KMS-11 (cell line): Measurements from ENCODE around the gene GRAP2.
A peak's percentile ranks its signal among the peaks of the same experiment; 100 is the strongest.

Source experiments
- H2AFZ ChIP-seq: fragments of 200-600 bp; sonication (generic); 2 replicates; pipeline ENCODE4 v1.6.1; 2016; ENCODE audit warnings: antibody characterized with exemption, mixed run types, low read depth
- H3K27ac ChIP-seq: fragments of 200-600 bp; sonication (generic); 2 replicates; pipeline ENCODE4 v1.6.1; 2016; ENCODE audit warnings: mild to moderate bottlenecking, mixed run types
- H3K27me3 ChIP-seq: fragments of 200-600 bp; sonication (generic); 2 replicates; pipeline ENCODE4 v1.6.1; 2017; ENCODE audit warnings: mild to moderate bottlenecking, low read depth, mixed run types, moderate library complexity; ENCODE audit not compliant: insufficient read depth
- H3K36me3 ChIP-seq: fragments of 200-600 bp; sonication (generic); 2 replicates; pipeline ENCODE4 v1.6.1; 2017; ENCODE audit warnings: mild to moderate bottlenecking, mixed run types; ENCODE audit not compliant: insufficient read depth
- H3K4me1 ChIP-seq: fragments of 200-600 bp; sonication (generic); 2 replicates; pipeline ENCODE4 v1.6.1; 2016; ENCODE audit warnings: mild to moderate bottlenecking, low read depth, mixed run types; ENCODE audit not compliant: poor library complexity, severe bottlenecking
- H3K4me2 ChIP-seq: fragments of 200-600 bp; sonication (generic); 2 replicates; pipeline ENCODE4 v1.7.0; 2016; ENCODE audit warnings: mild to moderate bottlenecking, mixed run types
- H3K4me3 ChIP-seq: fragments of 200-600 bp; sonication (generic); IDR thresholded peaks from 2 replicates; pipeline ENCODE4 v1.6.1; 2017; ENCODE audit warnings: low read depth, low read length, mixed read lengths; ENCODE audit not compliant: insufficient read depth
- H3K79me2 ChIP-seq: fragments of 200-600 bp; sonication (generic); 2 replicates; pipeline ENCODE4 v1.6.1; 2016; ENCODE audit warnings: low read depth, mixed run types; ENCODE audit not compliant: insufficient read depth
- H3K9ac ChIP-seq: fragments of 200-600 bp; sonication (generic); 2 replicates; pipeline ENCODE4 v1.6.1; 2016; ENCODE audit warnings: mild to moderate bottlenecking, mixed run types
- H4K20me1 ChIP-seq: fragments of 200-600 bp; sonication (generic); 2 replicates; pipeline ENCODE4 v1.6.1; 2016; ENCODE audit warnings: mild to moderate bottlenecking, mixed run types; ENCODE audit not compliant: insufficient read depth
- CTCF ChIP-seq: fragments of 200-600 bp; sonication (generic); conservative IDR thresholded peaks from 2 replicates; pipeline ENCODE4 v1.6.1; 2017; ENCODE audit warnings: low read depth, mild to moderate bottlenecking, antibody characterized with exemption, low read length, moderate library complexity, mixed read lengths

GRAP2 gene

DNA sequence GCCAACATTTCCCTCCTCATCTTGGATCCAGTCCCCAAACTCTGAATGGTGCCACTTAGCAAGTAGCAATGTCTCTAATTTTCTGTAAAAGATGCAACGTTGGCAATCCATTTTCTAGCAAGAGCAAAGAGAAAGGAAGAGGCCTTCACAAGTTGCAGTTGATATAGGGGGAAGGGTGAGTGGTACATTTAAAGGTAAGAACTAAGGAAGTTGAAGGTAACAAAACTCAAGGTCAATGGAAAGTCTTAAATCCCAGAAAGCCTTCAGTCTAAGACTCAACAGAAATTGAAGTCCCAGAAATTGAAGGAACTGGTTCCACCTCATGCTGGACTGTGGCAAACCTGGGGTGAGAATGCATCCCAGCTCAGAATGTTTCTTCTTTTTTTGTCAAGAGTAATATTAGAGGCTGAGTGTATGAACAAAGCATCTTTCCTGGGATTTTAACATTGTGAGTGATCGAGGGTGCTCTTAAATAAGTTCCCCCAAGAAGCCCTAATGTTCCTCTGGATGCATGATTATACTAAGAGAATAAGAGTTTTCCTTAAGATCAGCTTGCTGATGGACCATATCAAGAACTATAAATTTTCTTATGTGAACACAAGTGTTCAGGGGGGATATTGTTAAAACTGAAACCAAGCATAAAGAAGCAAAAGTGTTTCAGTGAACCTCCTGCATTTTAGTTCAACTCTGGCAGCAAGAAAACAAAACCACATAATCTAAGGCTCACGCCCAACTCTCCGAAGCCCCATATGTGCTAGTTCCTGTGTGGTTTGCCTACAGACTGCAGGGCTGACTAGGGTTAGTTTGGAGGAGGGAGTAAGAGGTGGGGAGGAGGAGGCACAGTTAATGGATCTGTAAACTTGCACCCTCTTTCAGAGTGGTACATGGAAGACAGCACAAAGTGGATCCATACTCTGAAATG lies at the start of gene GRAP2:
GRAP2 (plus strand) TSS at position 779 of the 922 bp plus-strand sequence. CDS start 46,023 bp downstream, outside the sequence.
- Histone ChIP-seq H3K4me3 (no peak within 1 kb of the TSS), H4K20me1 (no peaks in the 10 kb centered on the region), H3K9ac (no peak within 1 kb of the TSS), H3K4me1 (peaks cover 18% of the 10 kb centered on the region), H3K27ac (no peak within 1 kb of the TSS), H3K79me2 (no peaks in the 10 kb centered on the region), H3K4me2 (peak within 1 kb of the TSS; percentile 26; the same call in 1 of the 2 replicates), H2AFZ (no peak within 1 kb of the TSS), H3K36me3 (no peaks in the 10 kb centered on the region), H3K27me3 (no peaks in the 10 kb centered on the region)
- TF ChIP-seq CTCF, result no peak

GRCh38 chr22:39851606-39852315 lies 49.1 kb upstream of the GRAP2 start:
- H2AFZ ChIP-seq, result no peak overlapping the region
- H3K4me1 ChIP-seq, result no peaks in the 10 kb centered on the region
- no peaks in the 10 kb centered on the region for H3K79me2 ChIP-seq
- no peak for TF ChIP-seq CTCF
- H3K36me3 ChIP-seq, result no peaks in the 10 kb centered on the region
- no peak overlapping the region for H3K27ac ChIP-seq
- no peak overlapping the region for H3K9ac ChIP-seq
- no peak overlapping the region for H3K4me2 ChIP-seq
- no peaks in the 10 kb centered on the region for H3K27me3 ChIP-seq
- H3K4me3 ChIP-seq, result no peak overlapping the region
- H4K20me1 ChIP-seq, result no peaks in the 10 kb centered on the region

DNA sequence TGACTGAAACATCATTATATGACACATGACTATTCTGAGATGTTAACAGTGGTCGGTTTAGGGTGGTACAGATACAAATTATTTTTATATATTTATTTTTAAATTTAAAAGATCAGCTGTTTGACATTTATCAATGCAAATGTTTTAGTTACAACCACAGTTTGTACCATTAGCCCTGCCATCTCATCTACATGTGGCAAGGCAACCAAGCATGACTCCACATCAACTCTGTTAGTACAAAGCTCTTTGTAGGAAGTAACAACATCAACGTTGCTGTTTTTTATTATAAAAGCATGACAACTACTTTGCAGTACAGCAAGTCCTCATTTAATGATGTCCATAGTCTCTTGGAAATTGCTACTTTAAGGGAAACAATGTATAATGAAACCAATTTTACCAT lies 48.1 kb upstream of the GRAP2 start:
- Histone ChIP-seq H3K79me2 (no peaks in the 10 kb centered on the region), H3K4me2 (no peak overlapping the region), H4K20me1 (no peaks in the 10 kb centered on the region), H3K27ac (no peak overlapping the region), H3K4me3 (no peak overlapping the region), H3K4me1 (no peaks in the 10 kb centered on the region), H3K9ac (no peak overlapping the region), H3K36me3 (no peaks in the 10 kb centered on the region), H3K27me3 (no peaks in the 10 kb centered on the region), H2AFZ (no peak overlapping the region)
- no peak for TF ChIP-seq CTCF

DNA sequence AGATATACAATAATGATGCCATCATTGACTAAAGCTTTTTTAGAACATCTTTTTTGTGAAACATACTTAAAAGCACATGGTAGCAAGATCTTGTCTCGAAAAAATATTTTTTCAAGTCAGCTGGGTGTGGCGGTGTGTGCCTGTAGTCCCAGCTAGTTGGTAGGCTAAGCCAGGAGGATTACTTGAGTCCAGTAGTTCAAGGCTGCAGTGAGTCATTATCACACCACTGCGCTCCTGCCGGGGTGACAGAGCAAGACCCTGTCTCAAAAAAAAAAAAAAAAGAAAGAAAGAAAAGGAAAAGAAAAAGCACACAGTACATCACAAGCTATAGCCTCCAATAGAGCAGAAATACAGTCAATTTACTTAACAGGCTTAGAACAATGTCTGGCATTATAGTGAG lies 44.3 kb upstream of the GRAP2 start:
- no peaks in the 10 kb centered on the region for H3K79me2 ChIP-seq
- H3K36me3 ChIP-seq, result no peaks in the 10 kb centered on the region
- TF ChIP-seq CTCF, result no peak
- H3K4me3 ChIP-seq, result no peak overlapping the region
- H4K20me1 ChIP-seq, result no peaks in the 10 kb centered on the region
- no peak overlapping the region for H3K4me2 ChIP-seq
- H3K27me3 ChIP-seq, result no peaks in the 10 kb centered on the region
- H3K27ac ChIP-seq, result no peak overlapping the region
- H3K4me1 ChIP-seq, result no peaks in the 10 kb centered on the region
- H3K9ac ChIP-seq, result no peak overlapping the region
- H2AFZ ChIP-seq, result no peak overlapping the region
